MCF 10A (cell line): ENCODE results near the gene DPYD. TPM values are rescaled to one million over a fixed set of nuclear protein-coding genes. Genes with fewer than 3 reads are reported as not detected.

Experiments used
- BruUV-seq: library from RNA; stranded (reverse); fragments of 400-500 nt; replicated peaks from 2 replicates; lab custom pipeline; 2021; lab: Mats Ljungman, UMichigan
- CTCF ChIA-PET: fragments of 300-600 bp; sonication (Branson Sonifier 250); formaldehyde crosslinking; extraction: SDS; loops from one replicate; lab custom pipeline; 2021; ENCODE audit warnings: antibody characterized with exemption, inconsistent platforms; lab: Yijun Ruan, JAX
- POLR2A ChIA-PET: fragments of 300-600, 350-650 bp; sonication (Branson Sonifier 250); formaldehyde crosslinking; extraction: SDS; loops from one replicate; lab custom pipeline; 2020; ENCODE audit warnings: antibody characterized with exemption, inconsistent platforms; lab: Yijun Ruan, JAX
- DNase-seq: peaks from one replicate; pipeline ENCODE4 v3.0.0-alpha.2; 2018; ENCODE audit not compliant: unreplicated experiment
- H3K27ac Mint-ChIP-seq: one replicate; pipeline ENCODE4 v1.8.0; 2022; ENCODE audit warnings: mild to moderate bottlenecking, low read depth, mixed read lengths; ENCODE audit not compliant: unreplicated experiment
- H3K27me3 Mint-ChIP-seq: one replicate; pipeline ENCODE4 v1.8.0; 2022; ENCODE audit warnings: mixed read lengths; ENCODE audit not compliant: insufficient read depth, unreplicated experiment
- H3K36me3 Mint-ChIP-seq: one replicate; pipeline ENCODE4 v1.8.0; 2022; ENCODE audit warnings: mild to moderate bottlenecking, moderate library complexity, mixed read lengths; ENCODE audit not compliant: insufficient read depth, unreplicated experiment
- H3K4me1 Mint-ChIP-seq: one replicate; pipeline ENCODE4 v1.8.0; 2022; ENCODE audit warnings: mixed read lengths; ENCODE audit not compliant: insufficient read depth, unreplicated experiment
- H3K4me3 Mint-ChIP-seq: one replicate; pipeline ENCODE4 v1.8.0; 2022; ENCODE audit warnings: mild to moderate bottlenecking, moderate library complexity, mixed read lengths; ENCODE audit not compliant: unreplicated experiment
- H3K9me3 Mint-ChIP-seq: one replicate; pipeline ENCODE4 v1.8.0; 2022; ENCODE audit warnings: mixed read lengths; ENCODE audit not compliant: unreplicated experiment
- CTCF ChIP-seq: fragments of 200-600 bp; IDR thresholded peaks from one replicate; pipeline ENCODE4 v1.8.0; 2022; ENCODE audit warnings: antibody characterized with exemption, mild to moderate bottlenecking; ENCODE audit not compliant: unreplicated experiment
- intact Hi-C: fragments of 100-400 bp; cut with micrococcal nuclease; formaldehyde crosslinking; loops from 2 replicates; pipeline ENCODE4 v1.14.1; 2022
- total RNA-seq: library from RNA; stranded (reverse); gene quantifications from 2 replicates; pipeline ENCODE4 v1.2.3, GENCODE V29; 2022

DPYD gene
- total RNA-seq, 1 experiment from 2014 or later: 48.2 TPM

- CTCF ChIA-PET: interaction anchor here (0.6 kb wide), 1 partner anchor 89 kb away, joined by 4 read pairs; no protein-coding TSS in a partner anchor
- no peaks in the 10 kb centered on the region for H3K27me3 Mint-ChIP-seq
- intact Hi-C loops: loop anchor here (10.0 kb wide), 1 partner anchor 565 kb away; no protein-coding TSS in a partner anchor
- H3K9me3 Mint-ChIP-seq: no peaks in the 10 kb centered on the region
- DNase-seq: no peak
- no peak overlapping the region for H3K27ac Mint-ChIP-seq
- POLR2A ChIA-PET: no interaction called here
- BruUV-seq: no TSS peak
- H3K36me3 Mint-ChIP-seq: peaks cover 11% of the 10 kb centered on the region
- H3K4me3 Mint-ChIP-seq: no peak overlapping the region
- no peak for TF ChIP-seq CTCF
- H3K4me1 Mint-ChIP-seq: no peaks in the 10 kb centered on the region
Measured at GRCh38 chr1:97529600-97529999, 391.2 kb downstream of the DPYD start.

- H3K4me1 Mint-ChIP-seq: no peaks in the 10 kb centered on the region
- no peak for TF ChIP-seq CTCF
- intact Hi-C loops: loop anchor here (10.0 kb wide), 1 partner anchor 559 kb away; no protein-coding TSS in a partner anchor
- H3K27ac Mint-ChIP-seq: no peak overlapping the region
- H3K36me3 Mint-ChIP-seq: peaks cover 19% of the 10 kb centered on the region
- no peak for DNase-seq
- BruUV-seq: no TSS peak
- H3K27me3 Mint-ChIP-seq: no peaks in the 10 kb centered on the region
- CTCF ChIA-PET: interaction anchor here (1.6 kb wide), 1 partner anchor 241 kb away, joined by 4 read pairs; no protein-coding TSS in a partner anchor
- H3K9me3 Mint-ChIP-seq: peaks cover 8% of the 10 kb centered on the region
- POLR2A ChIA-PET: no interaction called here
- no peak overlapping the region for H3K4me3 Mint-ChIP-seq
Measured at GRCh38 chr1:97524211-97524610, 396.6 kb downstream of the DPYD start.

- H3K27me3 Mint-ChIP-seq: no peaks in the 10 kb centered on the region
- H3K4me1 Mint-ChIP-seq: no peaks in the 10 kb centered on the region
- ChIA-PET POLR2A (no interaction called here), CTCF (interaction anchor here (4.6 kb wide), 1 partner anchor 9 kb away, joined by 21 read pairs; no protein-coding TSS in a partner anchor)
- no peak overlapping the region for H3K4me3 Mint-ChIP-seq
- no peak for TF ChIP-seq CTCF
- intact Hi-C loops: no loop called here
- peaks cover 18% of the 10 kb centered on the region for H3K36me3 Mint-ChIP-seq
- no peak for DNase-seq
- H3K9me3 Mint-ChIP-seq: peaks cover 8% of the 10 kb centered on the region
- no TSS peak for BruUV-seq
- H3K27ac Mint-ChIP-seq: peak overlapping the region; percentile 3
Measured at GRCh38 chr1:97516588-97516987, 404.2 kb downstream of the DPYD start.

GRCh38 chr1:97508653-97509218 is 412.1 kb downstream of the DPYD start:
- intact Hi-C loops: no loop called here
- Mint-ChIP-seq H3K9me3 (peaks cover 7% of the 10 kb centered on the region), H3K36me3 (peaks cover 11% of the 10 kb centered on the region), H3K4me3 (no peak overlapping the region), H3K27me3 (no peaks in the 10 kb centered on the region), H3K4me1 (no peaks in the 10 kb centered on the region), H3K27ac (no peak overlapping the region)
- DNase-seq: no peak
- ChIA-PET POLR2A (no interaction called here), CTCF (no interaction called here)
- BruUV-seq: no TSS peak
- no peak for TF ChIP-seq CTCF
